T-helper 1 cell treated with Interleukin-12 subunit alpha and Interleukin-12 subunit beta and Interleukin-4 antibody, amounts not matched to agents 30 μg/mL and 1 μg/mL, for 36 hours (primary cell): ENCODE results near the gene CTNNA2.

Experiments used
- H3K27ac Mint-ChIP-seq: one replicate; pipeline ENCODE4 v1.8.0; 2021; ENCODE audit warnings: mild to moderate bottlenecking, mixed read lengths
- H3K27me3 Mint-ChIP-seq: one replicate; pipeline ENCODE4 v1.8.0; 2021; ENCODE audit warnings: low read depth, mixed read lengths
- H3K36me3 Mint-ChIP-seq: one replicate; pipeline ENCODE4 v1.8.0; 2021; ENCODE audit warnings: low read depth, mixed read lengths
- H3K4me1 Mint-ChIP-seq: one replicate; pipeline ENCODE4 v1.8.0; 2021; ENCODE audit warnings: low read depth, mixed read lengths
- H3K4me3 Mint-ChIP-seq: one replicate; pipeline ENCODE4 v1.8.0; 2021; ENCODE audit warnings: mild to moderate bottlenecking, moderate library complexity, mixed read lengths
- H3K9me3 Mint-ChIP-seq: one replicate; pipeline ENCODE4 v1.8.0; 2021; ENCODE audit warnings: mixed read lengths

The CTNNA2 gene

DNA sequence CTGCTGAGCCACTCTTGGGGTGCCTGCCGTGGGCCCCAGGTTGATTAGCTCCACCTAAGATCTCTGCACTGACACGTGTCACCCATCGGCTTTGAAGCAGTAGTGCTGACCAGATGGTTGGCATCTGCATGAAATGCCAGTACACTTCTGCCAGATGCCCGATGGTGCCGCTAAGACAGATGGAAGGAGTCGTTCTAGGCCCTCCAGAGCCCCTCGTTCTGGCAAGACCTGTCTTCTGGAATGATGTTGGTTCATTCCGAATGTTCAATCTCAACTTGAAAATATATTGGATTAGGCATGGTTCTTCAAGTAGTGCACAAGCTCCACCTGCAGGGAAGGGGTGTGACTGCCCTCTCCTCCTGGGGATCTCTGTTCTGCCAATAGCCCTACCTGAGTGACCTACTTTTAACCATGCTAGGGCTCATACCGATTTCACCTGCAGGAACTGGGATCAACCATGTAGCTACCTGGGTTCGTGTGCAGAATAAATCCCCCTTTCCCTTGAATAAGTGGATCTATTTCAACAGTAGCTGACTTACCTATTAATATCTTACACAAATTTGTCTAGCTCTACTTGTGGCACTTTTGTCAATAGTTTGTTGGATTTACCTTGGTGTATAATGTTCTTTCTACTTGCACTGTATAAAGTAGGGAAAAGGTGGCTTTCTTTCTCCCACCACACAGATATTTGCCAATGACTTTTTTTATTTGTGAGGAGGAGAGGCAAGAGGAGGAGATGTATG lies 342.6 kb downstream of the CTNNA2 start:
- Mint-ChIP-seq H3K4me3 (no peak overlapping the region), H3K36me3 (no peaks in the 10 kb centered on the region), H3K9me3 (no peaks in the 10 kb centered on the region), H3K27ac (no peak overlapping the region), H3K27me3 (no peaks in the 10 kb centered on the region), H3K4me1 (no peaks in the 10 kb centered on the region)

- H3K4me1 Mint-ChIP-seq: no peaks in the 10 kb centered on the region
- H3K36me3 Mint-ChIP-seq: no peaks in the 10 kb centered on the region
- H3K9me3 Mint-ChIP-seq: no peaks in the 10 kb centered on the region
- no peak overlapping the region for H3K4me3 Mint-ChIP-seq
- no peaks in the 10 kb centered on the region for H3K27me3 Mint-ChIP-seq
- H3K27ac Mint-ChIP-seq: no peak overlapping the region
Measured at GRCh38 chr2:79857888-79858287, 345.0 kb downstream of the CTNNA2 start.

- no peak overlapping the region for H3K27ac Mint-ChIP-seq
- H3K36me3 Mint-ChIP-seq: no peaks in the 10 kb centered on the region
- no peaks in the 10 kb centered on the region for H3K27me3 Mint-ChIP-seq
- no peaks in the 10 kb centered on the region for H3K9me3 Mint-ChIP-seq
- no peaks in the 10 kb centered on the region for H3K4me1 Mint-ChIP-seq
- no peak overlapping the region for H3K4me3 Mint-ChIP-seq
Measured at GRCh38 chr2:79860228-79861058, 347.6 kb downstream of the CTNNA2 start.

GRCh38 chr2:79861059-79861374 lies 348.2 kb downstream of the CTNNA2 start:
- H3K4me1 Mint-ChIP-seq: no peaks in the 10 kb centered on the region
- no peak overlapping the region for H3K4me3 Mint-ChIP-seq
- H3K36me3 Mint-ChIP-seq: no peaks in the 10 kb centered on the region
- H3K27ac Mint-ChIP-seq: no peak overlapping the region
- H3K9me3 Mint-ChIP-seq: no peaks in the 10 kb centered on the region
- no peaks in the 10 kb centered on the region for H3K27me3 Mint-ChIP-seq

DNA sequence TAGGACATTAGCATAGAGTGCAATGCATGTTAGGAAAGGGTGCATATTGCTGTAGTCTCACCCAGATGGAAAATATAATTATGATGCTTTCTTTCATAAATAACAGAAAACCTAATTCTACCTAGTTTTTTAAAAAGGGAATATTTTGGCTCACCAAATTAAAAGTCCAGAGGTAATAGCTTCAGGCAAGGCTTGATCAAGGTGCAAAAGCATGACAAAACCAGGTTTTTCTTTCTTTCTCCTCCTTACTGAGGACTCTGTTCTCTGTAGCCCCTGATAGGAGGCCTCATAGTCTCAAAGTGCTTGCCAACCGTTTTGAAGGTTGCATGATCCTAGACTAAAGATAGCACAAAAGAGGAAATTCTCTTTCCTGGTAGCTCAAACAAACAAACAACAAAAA lies 349.9 kb downstream of the CTNNA2 start:
- H3K27me3 Mint-ChIP-seq: no peaks in the 10 kb centered on the region
- no peaks in the 10 kb centered on the region for H3K4me1 Mint-ChIP-seq
- H3K9me3 Mint-ChIP-seq: no peaks in the 10 kb centered on the region
- H3K27ac Mint-ChIP-seq: no peak overlapping the region
- no peak overlapping the region for H3K4me3 Mint-ChIP-seq
- H3K36me3 Mint-ChIP-seq: no peaks in the 10 kb centered on the region

DNA sequence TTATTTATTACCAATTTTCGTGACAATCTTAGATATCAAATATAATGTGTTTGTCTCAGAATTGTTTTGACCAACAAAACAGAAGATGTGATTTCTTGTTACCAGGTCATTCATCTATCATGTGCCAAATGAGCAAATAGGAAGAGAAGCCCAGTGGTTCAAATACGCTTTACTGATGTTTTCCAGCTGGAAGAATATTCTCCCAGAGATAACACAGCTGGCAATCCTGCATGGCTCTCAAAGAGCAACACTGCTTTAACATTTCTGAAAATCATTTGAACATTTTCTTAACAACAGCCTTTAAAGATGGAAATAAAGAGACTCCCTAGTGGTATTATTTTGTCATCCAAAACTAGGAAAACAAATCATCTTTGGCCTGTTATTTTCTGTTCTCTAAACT lies 359.8 kb downstream of the CTNNA2 start:
- no peaks in the 10 kb centered on the region for H3K9me3 Mint-ChIP-seq
- H3K4me1 Mint-ChIP-seq: no peaks in the 10 kb centered on the region
- H3K27me3 Mint-ChIP-seq: no peaks in the 10 kb centered on the region
- no peak overlapping the region for H3K4me3 Mint-ChIP-seq
- H3K27ac Mint-ChIP-seq: no peak overlapping the region
- H3K36me3 Mint-ChIP-seq: no peaks in the 10 kb centered on the region

- Mint-ChIP-seq H3K9me3 (no peaks in the 10 kb centered on the region), H3K27ac (no peak overlapping the region), H3K27me3 (no peaks in the 10 kb centered on the region), H3K4me3 (no peak overlapping the region), H3K36me3 (no peaks in the 10 kb centered on the region), H3K4me1 (no peaks in the 10 kb centered on the region)
Measured at GRCh38 chr2:79874015-79874414, 361.2 kb downstream of the CTNNA2 start.

GRCh38 chr2:79876430-79876829 lies 363.6 kb downstream of the CTNNA2 start:
- H3K27ac Mint-ChIP-seq: no peak overlapping the region
- H3K4me3 Mint-ChIP-seq: no peak overlapping the region
- H3K4me1 Mint-ChIP-seq: no peaks in the 10 kb centered on the region
- no peaks in the 10 kb centered on the region for H3K27me3 Mint-ChIP-seq
- no peaks in the 10 kb centered on the region for H3K9me3 Mint-ChIP-seq
- H3K36me3 Mint-ChIP-seq: no peaks in the 10 kb centered on the region

- Mint-ChIP-seq H3K27ac (no peak overlapping the region), H3K36me3 (no peaks in the 10 kb centered on the region), H3K4me1 (no peaks in the 10 kb centered on the region), H3K4me3 (no peak overlapping the region), H3K9me3 (no peaks in the 10 kb centered on the region), H3K27me3 (no peaks in the 10 kb centered on the region)
Measured at GRCh38 chr2:79882548-79882947, 369.7 kb downstream of the CTNNA2 start.

DNA sequence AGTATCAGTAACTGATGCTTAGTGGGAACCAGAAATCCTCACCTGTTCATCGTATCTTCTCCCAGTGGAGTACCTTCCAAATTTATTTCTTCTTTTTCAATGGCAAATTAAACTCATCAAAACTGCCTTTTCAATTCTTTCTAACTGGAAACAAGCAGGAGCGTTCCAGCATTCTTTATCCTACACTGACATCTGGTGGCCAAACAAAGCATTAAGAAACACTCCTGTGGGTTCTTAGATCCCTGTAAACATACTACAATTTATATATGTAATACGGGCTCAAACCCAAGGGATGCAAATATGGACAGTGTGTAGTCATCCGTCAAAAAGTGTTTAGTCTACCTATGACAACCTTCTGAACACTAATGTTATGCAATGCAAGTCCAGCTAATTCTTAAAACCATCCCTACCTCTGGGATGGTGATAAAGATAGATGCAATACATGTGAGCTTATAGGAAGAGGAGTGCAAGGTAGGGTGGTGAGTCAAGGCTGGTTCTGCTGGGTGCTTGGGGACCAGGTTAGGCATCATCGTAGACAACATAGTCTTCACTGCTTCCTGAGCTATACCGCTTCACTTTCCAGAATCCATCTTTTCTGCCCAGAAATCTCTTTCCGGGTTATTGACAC lies 375.0 kb downstream of the CTNNA2 start:
- Mint-ChIP-seq H3K27ac (no peak overlapping the region), H3K4me1 (no peaks in the 10 kb centered on the region), H3K36me3 (no peaks in the 10 kb centered on the region), H3K4me3 (no peak overlapping the region), H3K27me3 (no peaks in the 10 kb centered on the region), H3K9me3 (no peaks in the 10 kb centered on the region)

- Mint-ChIP-seq H3K27me3 (no peaks in the 10 kb centered on the region), H3K36me3 (no peaks in the 10 kb centered on the region), H3K9me3 (no peaks in the 10 kb centered on the region), H3K4me1 (no peaks in the 10 kb centered on the region), H3K27ac (no peak overlapping the region), H3K4me3 (no peak overlapping the region)
Measured at GRCh38 chr2:79892123-79892522, 379.3 kb downstream of the CTNNA2 start.

DNA sequence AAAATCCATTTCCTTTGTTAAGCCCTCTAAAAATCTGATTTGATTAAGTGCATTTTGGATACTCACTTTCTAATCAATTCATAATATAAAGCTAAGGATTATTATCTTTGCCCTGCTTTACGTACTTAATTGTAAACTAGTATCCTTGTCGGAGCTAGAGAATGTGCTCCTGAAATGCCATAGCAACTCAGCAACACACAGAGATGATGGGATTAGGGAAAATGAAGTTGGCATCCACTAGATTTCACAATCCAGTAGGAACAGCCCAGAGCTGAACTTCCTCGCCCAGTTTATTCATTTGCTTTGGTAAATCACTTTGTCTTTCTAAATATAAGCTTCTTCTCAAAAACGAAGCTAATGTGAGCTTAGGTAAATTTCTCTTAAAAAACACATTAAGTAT lies 386.3 kb downstream of the CTNNA2 start:
- H3K4me3 Mint-ChIP-seq: no peak overlapping the region
- no peaks in the 10 kb centered on the region for H3K4me1 Mint-ChIP-seq
- no peak overlapping the region for H3K27ac Mint-ChIP-seq
- H3K36me3 Mint-ChIP-seq: no peaks in the 10 kb centered on the region
- H3K27me3 Mint-ChIP-seq: no peaks in the 10 kb centered on the region
- no peaks in the 10 kb centered on the region for H3K9me3 Mint-ChIP-seq

GRCh38 chr2:79901161-79901560 lies 388.3 kb downstream of the CTNNA2 start:
- H3K27me3 Mint-ChIP-seq: no peaks in the 10 kb centered on the region
- no peaks in the 10 kb centered on the region for H3K4me1 Mint-ChIP-seq
- H3K4me3 Mint-ChIP-seq: no peak overlapping the region
- H3K36me3 Mint-ChIP-seq: no peaks in the 10 kb centered on the region
- H3K27ac Mint-ChIP-seq: no peak overlapping the region
- H3K9me3 Mint-ChIP-seq: no peaks in the 10 kb centered on the region

GRCh38 chr2:79903222-79904000 lies 390.6 kb downstream of the CTNNA2 start:
- Mint-ChIP-seq H3K27me3 (no peaks in the 10 kb centered on the region), H3K36me3 (no peaks in the 10 kb centered on the region), H3K4me1 (no peaks in the 10 kb centered on the region), H3K27ac (no peak overlapping the region), H3K9me3 (no peaks in the 10 kb centered on the region), H3K4me3 (no peak overlapping the region)
